ENCODE measurements around the gene PRKAR1B.

DNA sequence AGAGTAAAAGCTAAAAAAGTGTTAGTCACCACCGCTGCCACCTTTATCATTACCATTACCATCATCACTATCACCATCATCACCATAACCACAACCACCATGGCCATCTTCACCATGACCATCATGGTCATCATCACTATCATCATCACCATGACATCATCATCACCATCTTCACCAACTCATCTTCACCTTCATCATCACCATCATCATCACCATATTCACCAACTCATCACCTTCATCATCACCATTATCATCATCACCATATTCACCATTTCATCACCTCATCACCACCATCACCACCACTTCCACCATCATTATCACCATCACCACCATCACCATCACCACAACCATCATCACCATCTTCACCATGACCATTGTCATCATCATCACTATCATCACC lies 161.0 kb downstream of the PRKAR1B start:
- TF ChIP-seq, protein P1, sequence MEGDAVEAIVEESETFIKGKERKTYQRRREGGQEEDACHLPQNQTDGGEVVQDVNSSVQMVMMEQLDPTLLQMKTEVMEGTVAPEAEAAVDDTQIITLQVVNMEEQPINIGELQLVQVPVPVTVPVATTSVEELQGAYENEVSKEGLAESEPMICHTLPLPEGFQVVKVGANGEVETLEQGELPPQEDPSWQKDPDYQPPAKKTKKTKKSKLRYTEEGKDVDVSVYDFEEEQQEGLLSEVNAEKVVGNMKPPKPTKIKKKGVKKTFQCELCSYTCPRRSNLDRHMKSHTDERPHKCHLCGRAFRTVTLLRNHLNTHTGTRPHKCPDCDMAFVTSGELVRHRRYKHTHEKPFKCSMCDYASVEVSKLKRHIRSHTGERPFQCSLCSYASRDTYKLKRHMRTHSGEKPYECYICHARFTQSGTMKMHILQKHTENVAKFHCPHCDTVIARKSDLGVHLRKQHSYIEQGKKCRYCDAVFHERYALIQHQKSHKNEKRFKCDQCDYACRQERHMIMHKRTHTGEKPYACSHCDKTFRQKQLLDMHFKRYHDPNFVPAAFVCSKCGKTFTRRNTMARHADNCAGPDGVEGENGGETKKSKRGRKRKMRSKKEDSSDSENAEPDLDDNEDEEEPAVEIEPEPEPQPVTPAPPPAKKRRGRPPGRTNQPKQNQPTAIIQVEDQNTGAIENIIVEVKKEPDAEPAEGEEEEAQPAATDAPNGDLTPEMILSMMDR (conservative IDR thresholded peaks at IDR 0.05), result no peak
- TF ChIP-seq ZFX (IDR thresholded peaks at IDR 0.05), result no peak

Measured in C4-2B (cell line).